HG03521 (cell line): ENCODE measurements around the gene C19orf12.
A peak's percentile ranks its signal among the peaks of the same experiment; 100 is the strongest.
"Not testable (repeated sequence)": the region's sequence is repeated elsewhere in the genome, so short reads cannot be mapped to it uniquely, and the experiment has no call there.

ENCODE experiments used
- ATAC-seq: cut with Tn5 transposase; IDR thresholded peaks from one replicate; pipeline ENCODE4 v1.9.1; 2021; ENCODE audit warnings: mild to moderate bottlenecking, moderate library complexity; ENCODE audit not compliant: unreplicated experiment

Gene C19orf12

DNA sequence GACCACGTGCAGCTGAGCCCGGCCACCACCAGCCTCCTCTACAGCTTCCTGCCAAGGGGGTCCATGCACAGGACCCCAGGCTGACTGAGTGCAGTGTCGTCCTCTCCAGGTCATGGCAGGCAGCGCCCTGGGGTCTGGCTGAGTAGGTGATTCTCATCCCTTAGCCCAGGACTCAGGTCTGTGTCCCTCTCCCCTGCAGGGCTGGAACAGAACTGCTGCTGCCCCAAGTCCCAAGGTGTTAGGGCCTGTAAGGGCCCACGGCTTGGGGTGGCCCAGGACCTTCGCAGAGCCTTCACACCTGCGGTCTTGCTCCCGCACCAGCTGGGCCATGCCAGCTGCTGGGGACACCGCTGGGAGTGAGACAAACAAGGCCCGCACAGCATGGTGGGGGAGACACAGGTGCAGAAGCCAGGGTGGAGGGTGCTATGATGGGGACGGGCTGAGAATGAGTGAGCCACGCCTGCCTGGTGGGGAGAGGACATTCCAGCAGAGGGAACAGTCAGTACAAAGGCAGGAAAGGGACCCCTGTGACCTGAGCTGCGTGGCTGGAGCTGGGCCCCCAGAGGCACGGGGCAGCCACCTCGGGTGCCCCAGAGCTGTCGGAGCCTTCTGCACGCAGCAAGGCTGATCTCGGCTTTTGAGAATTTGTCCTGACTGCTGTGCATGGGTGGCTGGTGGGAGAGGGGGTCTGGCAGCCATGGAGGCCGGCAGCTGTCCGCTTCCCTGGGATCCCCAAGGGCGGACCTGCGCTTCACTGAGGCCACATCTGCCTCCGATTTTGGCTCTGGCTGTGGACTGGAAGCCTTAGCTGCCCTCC is 37.9 kb downstream of the C19orf12 start:
- ATAC-seq, result no peak

DNA sequence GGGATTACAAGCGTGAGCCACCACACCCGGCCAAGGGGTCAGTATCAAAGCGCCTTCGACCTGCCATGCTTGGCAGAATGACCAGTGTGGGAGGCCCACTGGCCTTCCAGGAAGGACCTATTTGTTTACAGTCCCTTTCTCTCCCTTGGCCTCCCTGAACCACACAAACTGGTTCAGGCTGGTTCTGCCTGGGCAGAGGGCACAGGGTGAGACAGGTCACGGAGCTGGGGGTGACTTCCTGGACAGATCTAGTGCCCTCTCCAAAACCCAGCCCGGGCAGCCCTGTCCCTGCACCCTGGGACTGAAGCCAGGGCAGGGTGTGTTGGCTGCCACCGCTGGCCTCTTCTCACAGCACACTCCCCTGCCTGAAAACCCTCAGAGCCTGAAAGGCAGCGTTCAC is 38.5 kb downstream of the C19orf12 start:
- no peak for ATAC-seq

DNA sequence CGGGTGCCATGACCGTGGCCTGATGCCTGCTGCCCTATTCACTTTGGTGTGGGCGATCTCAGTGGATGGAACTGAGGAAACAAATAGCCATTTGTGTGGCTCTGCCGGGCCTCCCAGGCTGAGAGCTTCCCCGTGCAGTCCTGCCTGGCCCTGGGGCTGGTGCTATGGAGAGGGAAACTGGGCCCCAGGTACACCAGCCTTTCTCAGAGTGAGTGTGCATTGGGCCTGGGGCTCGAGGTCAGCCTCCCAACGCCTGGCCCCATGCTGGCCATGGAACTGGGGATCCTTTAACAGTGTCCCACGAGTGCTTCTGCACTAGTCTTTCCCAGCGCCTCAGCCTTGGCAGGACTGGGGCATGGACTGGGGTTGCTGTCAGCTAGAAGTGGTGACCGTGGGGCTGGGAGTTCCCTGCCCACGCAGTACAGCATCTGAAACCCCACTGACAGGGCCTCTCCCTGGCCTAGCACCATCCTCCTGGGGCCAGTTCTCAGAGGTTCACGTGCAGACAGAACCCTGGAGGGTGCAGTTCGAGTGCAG is 39.3 kb downstream of the C19orf12 start:
- ATAC-seq, result no peak

DNA sequence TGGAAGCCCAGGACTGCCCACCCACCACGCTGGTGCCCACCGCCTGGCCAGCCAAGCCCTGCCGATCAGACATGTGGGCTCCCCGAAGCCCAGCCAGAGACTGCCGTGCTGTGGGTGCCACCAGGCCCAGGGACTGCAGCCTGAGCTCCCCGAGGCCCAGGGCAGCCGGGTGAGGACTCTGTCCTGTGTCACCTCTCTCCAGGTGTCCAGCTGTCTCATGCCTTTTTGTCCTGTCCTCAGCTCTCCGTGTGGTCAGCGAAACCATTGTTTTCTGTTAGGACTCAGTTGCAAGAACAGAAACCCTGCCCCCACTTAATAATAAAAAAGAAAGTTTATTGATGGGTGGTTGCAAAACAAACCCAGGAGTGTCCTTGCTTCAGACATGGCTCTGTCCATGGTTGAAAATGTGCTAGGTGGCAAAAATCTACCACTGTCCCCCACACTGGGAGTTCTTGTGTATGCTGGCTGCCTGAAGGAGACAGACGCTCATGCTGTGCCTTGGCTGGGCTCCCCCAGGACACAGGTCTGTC is 39.9 kb downstream of the C19orf12 start:
- ATAC-seq, result no peak

DNA sequence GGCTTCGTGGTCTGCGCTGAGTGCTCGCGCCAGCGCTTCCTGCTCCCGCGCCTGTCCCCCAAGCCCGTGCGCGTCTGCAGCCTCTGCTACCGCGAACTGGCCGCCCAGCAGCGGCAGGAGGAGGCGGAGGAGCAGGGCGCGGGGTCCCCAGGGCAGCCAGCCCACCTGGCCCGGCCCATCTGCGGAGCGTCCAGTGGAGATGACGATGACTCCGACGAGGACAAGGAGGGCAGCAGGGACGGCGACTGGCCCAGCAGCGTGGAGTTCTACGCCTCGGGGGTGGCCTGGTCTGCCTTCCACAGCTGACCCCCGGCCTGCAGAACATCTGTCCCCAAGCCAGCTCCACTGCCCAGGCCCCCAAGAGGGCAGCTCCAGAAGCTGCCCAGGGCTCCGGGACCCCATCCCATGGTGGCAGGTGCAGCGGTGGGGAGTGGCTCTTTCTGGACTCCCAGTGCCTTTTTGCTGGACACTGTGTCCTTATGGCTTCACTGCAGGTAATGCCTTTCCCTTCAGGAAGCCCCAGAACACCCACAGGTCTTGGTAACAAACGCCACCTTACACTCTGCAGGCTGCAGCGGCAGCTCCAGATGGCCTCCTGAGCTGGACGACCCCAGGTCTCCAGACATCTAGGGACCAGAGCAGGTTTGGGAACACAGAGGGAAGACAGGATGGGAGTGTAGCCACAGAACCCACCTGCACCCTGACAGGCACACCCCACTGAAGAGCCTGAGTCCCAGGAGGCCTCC is 40.5 kb downstream of the C19orf12 start:
- no peak for ATAC-seq

DNA sequence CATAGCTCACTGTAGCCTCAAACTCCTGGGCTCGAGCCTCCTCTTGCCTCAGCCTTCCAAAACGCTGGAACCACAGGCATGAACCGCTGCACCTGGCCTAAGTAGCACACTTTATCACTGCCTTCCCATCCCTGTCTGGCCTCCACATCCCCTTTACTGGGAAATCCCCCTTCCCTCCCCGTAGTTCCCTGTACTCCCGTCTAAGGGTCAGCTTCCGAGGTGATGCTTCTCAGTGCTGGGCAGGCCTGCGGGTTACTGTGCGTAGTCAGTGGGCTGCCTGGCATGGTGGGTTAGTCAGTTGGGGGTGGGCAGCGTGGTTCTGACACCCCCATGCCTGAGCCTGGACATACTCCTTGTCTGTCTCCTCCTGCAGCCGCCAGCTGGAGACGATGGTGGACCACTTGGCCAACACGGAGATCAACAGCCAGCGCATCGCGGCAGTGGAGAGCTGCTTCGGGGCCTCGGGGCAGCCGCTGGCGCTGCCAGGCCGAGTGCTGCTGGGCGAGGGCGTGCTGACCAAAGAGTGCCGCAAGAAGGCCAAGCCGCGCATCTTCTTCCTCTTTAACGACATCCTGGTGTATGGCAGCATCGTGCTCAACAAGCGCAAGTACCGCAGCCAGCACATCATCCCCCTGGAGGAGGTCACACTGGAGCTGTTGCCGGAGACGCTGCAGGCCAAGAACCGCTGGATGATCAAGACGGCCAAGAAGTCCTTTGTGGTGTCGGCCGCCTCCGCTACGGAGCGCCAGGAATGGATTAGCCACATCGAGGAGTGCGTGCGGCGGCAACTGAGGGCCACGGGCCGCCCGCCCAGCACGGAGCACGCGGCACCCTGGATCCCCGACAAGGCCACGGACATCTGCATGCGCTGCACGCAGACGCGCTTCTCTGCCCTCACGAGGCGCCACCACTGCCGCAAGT is 41.4 kb downstream of the C19orf12 start:
- ATAC-seq, result no peak

DNA sequence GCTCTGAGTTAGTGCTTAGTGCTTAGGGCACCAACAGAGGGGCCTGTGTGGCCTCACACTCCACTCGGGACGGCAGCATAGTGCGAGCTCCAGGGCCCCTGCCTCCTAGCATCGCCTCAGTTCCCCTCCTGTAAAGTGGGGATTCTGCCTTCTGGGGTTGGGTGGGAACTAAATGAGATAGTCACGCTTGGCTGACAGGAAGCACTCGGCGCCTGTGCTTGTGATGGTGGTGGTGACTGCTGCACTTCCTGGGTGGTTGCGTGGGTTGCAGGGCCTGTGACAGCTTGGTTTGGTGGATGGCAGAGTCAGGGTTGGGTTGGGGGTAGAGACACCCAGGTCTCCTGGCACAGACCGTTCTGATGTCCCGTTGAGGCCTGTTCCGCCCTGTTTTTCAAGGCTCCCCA is 42.1 kb downstream of the C19orf12 start:
- ATAC-seq, result no peak

DNA sequence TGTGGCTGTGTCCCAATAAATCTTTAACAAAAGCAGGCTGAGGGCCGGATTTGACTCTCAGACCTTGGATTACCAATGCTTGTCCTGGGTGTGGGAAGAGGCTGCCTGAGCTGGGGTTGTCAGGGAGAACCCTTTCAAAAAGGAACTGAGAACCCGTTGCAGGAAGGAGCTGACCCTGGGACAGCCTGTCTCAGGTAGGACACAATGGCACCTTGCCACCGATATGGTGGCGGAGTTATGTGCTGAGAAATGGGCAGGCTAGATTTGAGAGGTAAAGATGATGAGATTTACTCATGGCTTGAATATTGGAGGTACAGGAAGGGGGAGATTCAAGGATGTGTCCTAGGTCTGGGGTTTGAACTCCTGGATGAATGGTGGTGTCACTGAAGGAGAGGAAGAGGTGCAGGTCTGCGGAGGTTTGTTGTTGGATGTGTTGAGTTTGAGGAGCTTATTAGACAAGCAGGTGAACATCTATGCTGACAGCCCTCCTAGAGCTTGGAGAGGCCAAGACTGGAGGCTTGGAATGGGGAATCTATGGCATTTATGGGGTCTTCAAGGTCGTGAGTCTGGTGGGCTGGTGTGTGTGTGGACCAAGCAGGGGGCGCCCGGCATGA is 42.6 kb downstream of the C19orf12 start:
- no peak for ATAC-seq

DNA sequence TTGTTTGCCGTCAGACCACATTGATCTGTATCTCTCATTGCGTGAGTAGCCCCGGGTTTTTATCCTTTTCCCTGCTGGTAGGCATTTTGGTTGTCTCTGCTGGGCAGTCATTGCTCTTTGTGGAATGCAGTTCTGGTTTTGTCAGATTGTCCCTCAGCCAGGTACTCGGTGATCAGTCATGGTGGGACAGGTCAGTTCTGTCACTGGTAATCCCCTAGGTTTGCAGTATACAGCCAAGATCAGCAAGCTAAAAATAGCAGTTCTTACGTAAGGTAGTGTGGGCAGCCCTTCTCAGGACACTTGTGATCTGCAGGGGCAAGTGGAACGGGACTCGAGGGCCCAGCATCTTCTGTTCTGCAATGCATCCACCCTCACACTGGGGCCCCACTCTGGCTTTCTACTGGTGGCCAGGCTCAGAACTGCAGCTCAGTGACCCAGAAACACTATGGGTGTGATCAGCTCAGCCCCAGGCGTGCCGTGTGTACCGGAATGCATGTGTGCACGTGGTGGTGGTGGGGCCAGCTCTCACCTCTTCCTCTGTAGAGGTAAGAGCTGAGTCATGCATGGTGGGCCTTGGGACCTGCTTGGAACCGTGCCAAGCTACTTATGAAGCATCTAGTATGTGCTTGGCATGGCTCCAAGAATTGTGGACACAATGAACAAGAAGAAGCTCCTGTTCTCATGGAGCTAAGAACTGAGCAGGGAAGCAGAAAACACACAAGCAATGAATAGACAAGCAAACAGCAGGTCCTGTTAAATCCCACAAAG is 43.5 kb downstream of the C19orf12 start:
- ATAC-seq, result peak; percentile 79

DNA sequence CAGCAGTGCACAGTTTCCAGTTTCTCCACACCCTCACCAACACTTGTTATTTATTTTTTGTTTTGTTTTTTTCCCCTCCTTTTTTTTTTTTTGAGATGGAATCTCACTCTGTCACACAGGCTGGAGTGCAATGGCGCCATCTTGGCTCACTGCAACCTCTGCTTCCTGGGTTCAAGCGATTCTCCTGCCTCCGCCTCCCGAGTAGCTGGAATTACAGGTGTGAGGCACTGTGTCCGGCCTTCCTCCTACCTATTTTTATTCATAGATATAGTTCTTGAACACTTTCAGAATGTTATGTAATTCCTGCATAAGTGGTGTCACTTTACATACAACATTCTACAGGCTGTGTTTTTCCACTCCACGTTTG is 44.1 kb downstream of the C19orf12 start:
- not testable (repeated sequence) for ATAC-seq

DNA sequence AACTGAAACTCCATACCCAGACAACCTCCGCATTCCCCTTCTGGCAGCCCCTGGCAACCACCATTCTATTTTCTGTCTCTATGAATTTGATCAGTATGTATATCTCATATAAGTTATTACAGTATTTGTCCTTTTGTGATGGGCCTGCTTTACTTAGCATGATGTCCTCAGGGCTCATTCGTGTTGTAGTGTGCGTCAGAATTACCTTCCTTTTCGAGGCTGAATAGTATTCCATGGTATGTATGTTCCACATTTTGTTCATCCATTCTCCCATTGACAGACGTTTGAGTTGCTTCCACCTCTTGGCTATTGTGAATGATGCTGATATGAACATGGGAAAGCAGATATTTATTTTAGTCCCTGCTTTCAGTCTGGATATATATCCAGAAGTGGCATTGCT is 44.8 kb downstream of the C19orf12 start:
- ATAC-seq, result no peak

DNA sequence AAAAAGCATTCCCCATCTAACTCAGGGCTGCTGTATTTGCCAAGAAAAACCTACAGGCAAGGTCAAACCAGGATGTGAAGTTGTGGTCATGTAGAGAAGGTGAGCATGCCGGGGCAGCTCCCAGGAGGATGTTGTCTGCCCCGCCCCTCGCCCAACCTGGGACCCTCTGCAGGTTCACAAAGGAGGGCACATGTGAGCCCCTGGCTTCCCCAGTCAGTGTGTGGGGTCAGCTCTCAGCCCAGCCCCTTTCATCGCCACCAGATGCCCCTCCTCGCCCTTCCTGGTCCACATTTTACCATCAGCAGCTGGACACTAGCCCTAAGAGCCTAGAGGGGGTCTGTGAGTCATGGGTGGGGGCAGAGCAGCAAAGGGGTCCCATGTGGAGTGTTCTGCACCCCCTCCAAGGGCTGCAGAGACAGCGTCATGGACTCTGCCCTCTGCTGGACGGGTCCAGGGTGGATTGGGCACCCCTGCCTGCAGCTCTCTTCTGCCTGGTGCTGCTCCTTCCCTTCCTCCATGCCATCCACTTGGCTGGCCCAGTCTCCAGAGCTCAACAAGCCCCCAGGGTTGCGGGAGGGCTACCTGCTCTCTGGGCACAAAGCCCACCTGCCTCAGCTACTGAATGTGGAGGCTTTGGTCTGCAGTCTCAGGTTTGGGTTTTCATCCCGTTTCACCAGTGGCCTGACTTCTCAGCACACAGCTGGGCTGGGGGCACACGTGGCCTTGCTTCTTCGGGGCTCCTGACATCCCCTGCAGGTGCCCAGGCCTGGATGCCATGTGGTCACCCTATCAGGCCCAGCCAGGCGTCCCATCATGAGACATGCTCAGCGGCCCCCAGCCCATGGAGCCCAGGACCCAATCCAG is 46.1 kb downstream of the C19orf12 start:
- ATAC-seq, result no peak

DNA sequence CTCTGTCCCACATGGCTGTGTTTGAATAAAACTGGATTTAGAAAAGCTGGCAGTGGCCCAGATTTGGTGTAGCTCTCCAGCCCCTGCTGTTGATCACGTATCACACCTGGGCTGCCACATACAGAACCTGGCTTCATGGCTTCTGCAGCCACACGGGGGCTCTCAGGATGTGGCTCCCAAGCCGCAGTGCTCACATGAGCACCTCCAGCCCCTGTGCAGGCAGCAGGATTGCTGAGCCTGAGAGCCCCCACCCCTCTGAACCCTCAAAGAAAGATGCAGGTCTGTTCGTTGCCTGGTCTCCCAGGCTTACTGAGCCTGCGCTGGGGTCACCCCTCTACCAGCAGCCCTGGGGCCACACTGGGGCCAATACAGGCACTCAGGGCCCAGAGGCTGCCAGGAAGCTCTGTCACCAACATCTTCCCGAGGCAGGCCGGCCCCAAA is 47.1 kb downstream of the C19orf12 start:
- no peak for ATAC-seq

DNA sequence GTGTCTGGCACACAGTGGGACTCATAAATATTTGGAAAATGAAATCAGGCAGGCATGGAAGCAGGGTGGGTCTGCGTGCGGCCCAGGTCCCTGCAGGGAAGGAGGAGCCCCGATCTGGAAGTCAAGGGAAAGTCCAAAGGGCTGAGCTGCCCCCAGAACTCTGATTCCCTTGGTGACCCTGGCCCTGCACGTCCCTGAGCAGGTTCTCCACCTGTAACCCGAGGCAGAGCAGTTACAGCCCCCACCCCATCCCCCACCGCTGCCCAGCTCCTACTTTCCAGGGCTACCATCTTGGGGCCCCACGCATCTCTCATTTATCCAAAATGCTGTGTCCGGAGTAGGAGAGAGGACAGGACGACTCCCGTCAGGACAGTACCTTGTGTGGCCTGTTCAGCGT is 47.7 kb downstream of the C19orf12 start:
- ATAC-seq, result no peak

DNA sequence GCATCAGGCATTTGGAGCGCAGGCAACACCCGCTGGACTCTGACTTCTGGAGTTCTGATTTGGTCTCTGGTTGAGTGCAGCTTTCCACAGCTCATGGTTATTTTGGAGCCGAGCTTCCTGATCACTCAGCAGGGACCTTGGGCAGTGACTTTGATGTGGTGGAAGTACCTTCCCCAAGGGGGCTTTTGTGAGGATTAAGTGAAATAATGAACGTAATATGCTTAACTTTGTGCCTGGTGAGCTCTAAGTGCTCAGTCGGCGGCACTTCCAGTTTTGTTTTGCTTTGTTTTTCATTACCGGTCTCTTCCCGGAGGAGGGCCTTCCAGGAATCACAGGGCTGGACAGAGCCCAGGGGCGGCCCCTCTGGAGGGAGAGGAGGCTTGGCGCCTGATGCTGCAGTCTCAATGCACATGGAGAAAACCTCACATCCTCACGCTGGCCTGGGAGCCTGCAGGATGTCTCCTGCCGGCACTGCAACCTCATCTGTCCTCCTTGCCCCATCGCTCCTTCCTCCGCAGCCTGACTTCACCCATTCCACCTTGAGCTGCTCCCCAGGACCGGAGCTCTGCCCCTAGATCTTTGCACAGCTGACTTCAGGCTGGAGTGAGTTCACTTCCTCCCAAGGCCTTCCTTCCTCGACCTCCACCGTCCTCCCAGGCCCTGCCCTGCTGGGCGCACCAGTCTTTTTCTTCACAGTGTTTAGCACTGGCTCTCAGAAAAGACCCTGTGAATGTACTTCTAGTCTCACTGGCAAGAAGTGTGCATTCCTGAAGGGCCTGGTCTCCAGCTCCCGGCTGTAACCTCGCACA is 48.3 kb downstream of the C19orf12 start:
- no peak for ATAC-seq

DNA sequence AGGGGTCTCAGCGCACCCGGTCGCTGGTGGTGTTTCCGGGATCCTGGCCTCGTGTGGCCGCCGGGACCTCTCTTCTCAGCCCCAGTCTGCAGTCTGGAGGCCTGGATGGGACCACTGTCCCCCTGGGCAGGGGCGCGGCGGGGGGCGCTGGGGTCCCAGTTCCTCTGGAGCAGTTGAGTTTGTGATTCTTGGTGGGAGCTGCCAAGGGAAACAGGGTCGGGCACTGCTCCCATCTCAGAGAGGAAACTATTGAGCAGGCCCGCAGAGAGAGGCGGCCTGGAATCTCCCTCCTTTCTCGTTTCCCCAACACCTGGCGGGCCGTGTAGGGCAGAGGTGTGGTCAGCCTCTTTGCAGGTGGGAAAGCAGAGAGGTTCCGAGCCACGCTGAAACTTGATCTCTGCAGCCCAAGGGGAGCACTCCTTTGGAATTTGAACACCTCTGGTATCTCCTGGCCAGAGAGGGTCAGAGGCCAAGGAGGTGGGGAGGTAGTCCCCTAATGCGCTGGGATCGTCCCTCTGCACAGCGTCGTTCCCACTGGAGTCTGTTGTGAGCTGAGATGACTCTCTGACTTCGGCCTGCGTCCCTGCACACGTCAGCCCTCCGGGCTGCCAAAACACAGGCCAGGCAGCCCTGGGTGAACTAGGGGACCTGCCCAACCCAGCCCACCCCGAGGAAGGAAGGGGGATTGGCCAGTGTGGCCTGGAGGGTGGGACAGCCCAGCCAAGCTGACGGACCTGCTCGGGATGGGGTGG is 49.1 kb downstream of the C19orf12 start:
- peak; percentile 4 for ATAC-seq

DNA sequence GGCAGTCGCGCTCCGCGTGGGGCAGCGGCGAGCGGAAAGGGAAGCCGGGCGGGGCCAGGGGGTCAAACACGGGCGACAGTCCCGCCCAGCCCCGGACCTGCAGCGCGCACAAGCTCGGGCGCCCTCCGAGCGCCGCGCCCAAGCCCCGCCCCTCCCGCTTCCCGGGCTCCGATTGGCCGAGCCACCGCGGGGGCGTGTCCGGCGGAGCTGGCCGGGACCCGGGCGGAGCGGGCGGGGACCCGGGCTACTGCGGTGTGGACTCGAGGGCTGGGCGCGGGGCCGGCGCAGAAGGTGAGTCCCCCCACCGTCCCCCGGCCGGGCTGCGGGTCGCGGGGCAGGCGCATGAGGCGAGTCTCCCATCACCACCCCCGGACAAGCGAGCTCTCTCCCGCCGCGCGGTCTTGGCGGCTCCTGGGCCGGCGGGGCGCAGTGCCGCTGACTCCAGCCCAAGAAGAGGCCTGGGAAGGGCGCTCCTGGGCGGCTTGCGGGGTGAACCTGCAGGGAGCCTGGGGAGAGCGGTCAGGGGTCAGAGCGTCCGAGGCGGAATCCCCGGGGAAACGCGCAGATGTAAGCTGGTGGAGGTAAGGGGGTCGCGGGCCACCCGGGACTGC is 49.7 kb downstream of the C19orf12 start, which contains the start of gene PLEKHF1:
Gene PLEKHF1 (plus strand): TSS at position 247 of the 611 bp plus-strand sequence. CDS start 8,379 bp downstream, outside the sequence.
- peak; percentile 89 for ATAC-seq
